ENCODE results near the gene PIK3CG.

DNA sequence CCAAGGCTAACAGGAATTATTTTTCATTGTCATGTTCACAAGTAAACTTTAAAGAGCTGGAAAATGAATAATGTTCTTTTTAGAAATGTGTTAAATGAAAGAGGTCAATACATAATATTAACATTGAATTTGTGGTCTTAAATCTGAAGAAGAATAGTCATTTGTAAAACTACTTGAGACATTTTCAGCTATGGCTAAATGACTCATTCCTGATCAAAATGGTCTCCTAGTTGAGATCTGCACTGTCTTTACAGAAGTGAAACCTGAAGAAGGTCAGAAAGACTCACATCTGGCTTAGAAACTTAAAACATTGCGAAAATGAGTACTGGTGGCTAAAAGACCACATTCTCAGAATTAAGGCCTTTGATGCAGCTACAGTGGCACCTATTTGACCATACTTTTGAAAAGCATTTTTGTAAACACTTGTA lies 5.9 kb downstream of the PIK3CG start:
- no peak for TF ChIP-seq EP300 (IDR thresholded peaks at IDR 0.05)
- TF ChIP-seq, protein P1, sequence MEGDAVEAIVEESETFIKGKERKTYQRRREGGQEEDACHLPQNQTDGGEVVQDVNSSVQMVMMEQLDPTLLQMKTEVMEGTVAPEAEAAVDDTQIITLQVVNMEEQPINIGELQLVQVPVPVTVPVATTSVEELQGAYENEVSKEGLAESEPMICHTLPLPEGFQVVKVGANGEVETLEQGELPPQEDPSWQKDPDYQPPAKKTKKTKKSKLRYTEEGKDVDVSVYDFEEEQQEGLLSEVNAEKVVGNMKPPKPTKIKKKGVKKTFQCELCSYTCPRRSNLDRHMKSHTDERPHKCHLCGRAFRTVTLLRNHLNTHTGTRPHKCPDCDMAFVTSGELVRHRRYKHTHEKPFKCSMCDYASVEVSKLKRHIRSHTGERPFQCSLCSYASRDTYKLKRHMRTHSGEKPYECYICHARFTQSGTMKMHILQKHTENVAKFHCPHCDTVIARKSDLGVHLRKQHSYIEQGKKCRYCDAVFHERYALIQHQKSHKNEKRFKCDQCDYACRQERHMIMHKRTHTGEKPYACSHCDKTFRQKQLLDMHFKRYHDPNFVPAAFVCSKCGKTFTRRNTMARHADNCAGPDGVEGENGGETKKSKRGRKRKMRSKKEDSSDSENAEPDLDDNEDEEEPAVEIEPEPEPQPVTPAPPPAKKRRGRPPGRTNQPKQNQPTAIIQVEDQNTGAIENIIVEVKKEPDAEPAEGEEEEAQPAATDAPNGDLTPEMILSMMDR (IDR thresholded peaks at IDR 0.05), result no peak
